Panc1 (cell line): ENCODE data around the gene ZBTB22. TPM values are rescaled to one million over a fixed set of nuclear protein-coding genes. Genes with fewer than 3 reads are reported as not detected.

Experiments
- ATAC-seq: fragments of 200-7000 bp; cut with Tn5 transposase; 2 replicates; pipeline ENCODE4 v1.9.1; 2020; ENCODE audit warnings: mild to moderate bottlenecking, moderate library complexity
- BruUV-seq: library from RNA; stranded (reverse); fragments of 400-500 nt; replicated peaks from 2 replicates; lab custom pipeline; 2021; lab: Mats Ljungman, UMichigan
- CTCF ChIA-PET: fragments of 300-600 bp; sonication (Branson Sonifier 250); formaldehyde crosslinking; loops from one replicate; lab custom pipeline; 2022; ENCODE audit warnings: antibody characterized with exemption; lab: Charles Lee
- POLR2A ChIA-PET: fragments of 300-600 bp; sonication (Branson Sonifier 250); formaldehyde crosslinking; loops from one replicate; lab custom pipeline; 2022; ENCODE audit warnings: antibody characterized with exemption; lab: Charles Lee
- DNase-seq: peaks from one replicate; pipeline ENCODE4 v3.0.0-alpha.2; 2010; ENCODE audit warnings: low read depth, low spot score
- H3K27ac ChIP-seq: 2 replicates; pipeline ENCODE4 v1.5.1; 2011; ENCODE audit warnings: mild to moderate bottlenecking, low read length, inconsistent platforms
- H3K27me3 ChIP-seq: fragments of 200-500 bp; sonication (Bioruptor generic); 2 replicates; pipeline ENCODE4 v1.6.0; 2014; ENCODE audit warnings: low read length, inconsistent platforms; ENCODE audit not compliant: control insufficient read depth, insufficient read depth
- H3K36me3 ChIP-seq: fragments of 200-500 bp; sonication (Bioruptor generic); 2 replicates; pipeline ENCODE4 v1.5.1; 2014; ENCODE audit warnings: inconsistent platforms, mild to moderate bottlenecking, low read length, moderate library complexity; ENCODE audit not compliant: control insufficient read depth, insufficient read depth
- H3K4me1 ChIP-seq: 2 replicates; pipeline ENCODE4 v1.5.1; 2011; ENCODE audit warnings: inconsistent platforms, mild to moderate bottlenecking, low read length, moderate library complexity; ENCODE audit not compliant: control insufficient read depth, insufficient read depth
- H3K4me3 ChIP-seq, 2 experiments: 2 replicates each; pipeline ENCODE4 v1.5.1; 2011 to 2012; ENCODE audit warnings: low read depth in 2 of 2, low read length in 2 of 2, mild to moderate bottlenecking in 2 of 2, inconsistent platforms in 1 of 2, moderate library complexity in 1 of 2
- H3K9me3 ChIP-seq: fragments of 200-500 bp; sonication (Bioruptor generic); 2 replicates; pipeline ENCODE4 v1.5.1; 2014; ENCODE audit warnings: low read depth, mild to moderate bottlenecking, inconsistent platforms, low read length, moderate library complexity; ENCODE audit not compliant: control insufficient read depth, insufficient read depth
- POLR2AphosphoS5 ChIP-seq: IDR thresholded peaks from 2 replicates; pipeline ENCODE4 v1.6.1; 2012; ENCODE audit warnings: mild to moderate bottlenecking, low read depth, low read length, moderate library complexity
- SIN3A ChIP-seq: IDR thresholded peaks from 2 replicates; pipeline ENCODE4 v1.6.1; 2012; ENCODE audit warnings: low read depth, mild to moderate bottlenecking, low read length, moderate library complexity, borderline replicate concordance; ENCODE audit not compliant: insufficient read depth
- TCF7L2 ChIP-seq: IDR thresholded peaks from 2 replicates; pipeline ENCODE4 v1.6.1; 2011; ENCODE audit warnings: mild to moderate bottlenecking, low read depth, low read length, inconsistent platforms
- in situ Hi-C: cut with HindIII; loops from 2 replicates; pipeline ENCODE4 v1.10.0; 2016; ENCODE audit warnings: low sequenced_read_pairs, low pct_unique_long_range_greater_than_20kb
- intact Hi-C: fragments of 100-400 bp; cut with micrococcal nuclease; formaldehyde crosslinking; loops from one replicate; pipeline ENCODE4 v1.10.0; 2022; ENCODE audit not compliant: unreplicated experiment
- total RNA-seq: library from RNA; stranded (reverse); gene quantifications from one replicate; pipeline ENCODE4 v1.2.1, GENCODE V29; 2021; ENCODE audit not compliant: unreplicated experiment
- TF ChIP-seq, protein P1 (sequence below): fragments of 450-650 bp; IDR thresholded peaks from 2 replicates; pipeline ENCODE4 v1.5.1; 2017; ENCODE audit warnings: mild to moderate bottlenecking
- TF ChIP-seq, protein P2 (sequence below), 2 experiments: IDR thresholded peaks; 2 replicates each; pipeline ENCODE4 v1.6.1; 2011 to 2012; ENCODE audit warnings: low read depth in 2 of 2, control low read depth in 1 of 2, low read length in 1 of 2, mild to moderate bottlenecking in 1 of 2, moderate library complexity in 1 of 2; ENCODE audit not compliant: insufficient read depth in 1 of 2

ZBTB22 gene
- total RNA-seq, 1 experiment from 2014 or later: 16.0 TPM

DNA sequence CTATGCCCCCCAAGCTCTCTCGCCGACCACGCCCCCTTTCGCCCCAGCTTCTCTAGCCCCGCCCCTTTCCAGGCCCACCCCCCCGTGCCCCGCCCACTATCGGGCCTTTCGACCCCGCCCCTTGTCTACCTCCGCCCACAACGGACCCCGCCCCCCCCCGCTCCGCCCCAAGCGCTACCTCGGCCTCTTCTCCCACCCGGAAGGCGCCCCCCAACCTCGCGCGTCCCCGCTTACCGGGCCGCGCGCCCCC lies 200 bp downstream of the ZBTB22 start:
- peaks cover 16% of the 10 kb centered on the region for H3K36me3 ChIP-seq
- no peak overlapping the region for H3K27ac ChIP-seq
- no peaks in the 10 kb centered on the region for H3K27me3 ChIP-seq
- peak overlapping the region; percentile 45 to 60 for H3K4me3 ChIP-seq
- ChIA-PET CTCF (interaction anchor here (0.7 to 1.4 kb wide), 4 partner anchors 13 to 109 kb away, joined by 3 to 6 read pairs (median 4); partner anchors contain the start of gene RGL2), POLR2A (interaction anchor here (0.6 to 1.1 kb wide), 3 partner anchors 18 to 102 kb away, joined by 3 to 6 read pairs (median 5); no protein-coding TSS in a partner anchor)
- DNase-seq (no peak), ATAC-seq (no peak)
- in situ Hi-C loops: no loop called here
- TF ChIP-seq, protein P1, sequence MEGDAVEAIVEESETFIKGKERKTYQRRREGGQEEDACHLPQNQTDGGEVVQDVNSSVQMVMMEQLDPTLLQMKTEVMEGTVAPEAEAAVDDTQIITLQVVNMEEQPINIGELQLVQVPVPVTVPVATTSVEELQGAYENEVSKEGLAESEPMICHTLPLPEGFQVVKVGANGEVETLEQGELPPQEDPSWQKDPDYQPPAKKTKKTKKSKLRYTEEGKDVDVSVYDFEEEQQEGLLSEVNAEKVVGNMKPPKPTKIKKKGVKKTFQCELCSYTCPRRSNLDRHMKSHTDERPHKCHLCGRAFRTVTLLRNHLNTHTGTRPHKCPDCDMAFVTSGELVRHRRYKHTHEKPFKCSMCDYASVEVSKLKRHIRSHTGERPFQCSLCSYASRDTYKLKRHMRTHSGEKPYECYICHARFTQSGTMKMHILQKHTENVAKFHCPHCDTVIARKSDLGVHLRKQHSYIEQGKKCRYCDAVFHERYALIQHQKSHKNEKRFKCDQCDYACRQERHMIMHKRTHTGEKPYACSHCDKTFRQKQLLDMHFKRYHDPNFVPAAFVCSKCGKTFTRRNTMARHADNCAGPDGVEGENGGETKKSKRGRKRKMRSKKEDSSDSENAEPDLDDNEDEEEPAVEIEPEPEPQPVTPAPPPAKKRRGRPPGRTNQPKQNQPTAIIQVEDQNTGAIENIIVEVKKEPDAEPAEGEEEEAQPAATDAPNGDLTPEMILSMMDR: no peak
- no peak for TF ChIP-seq SIN3A
- no peak for TF ChIP-seq TCF7L2
- no peak for TF ChIP-seq POLR2AphosphoS5
- TF ChIP-seq, protein P2, sequence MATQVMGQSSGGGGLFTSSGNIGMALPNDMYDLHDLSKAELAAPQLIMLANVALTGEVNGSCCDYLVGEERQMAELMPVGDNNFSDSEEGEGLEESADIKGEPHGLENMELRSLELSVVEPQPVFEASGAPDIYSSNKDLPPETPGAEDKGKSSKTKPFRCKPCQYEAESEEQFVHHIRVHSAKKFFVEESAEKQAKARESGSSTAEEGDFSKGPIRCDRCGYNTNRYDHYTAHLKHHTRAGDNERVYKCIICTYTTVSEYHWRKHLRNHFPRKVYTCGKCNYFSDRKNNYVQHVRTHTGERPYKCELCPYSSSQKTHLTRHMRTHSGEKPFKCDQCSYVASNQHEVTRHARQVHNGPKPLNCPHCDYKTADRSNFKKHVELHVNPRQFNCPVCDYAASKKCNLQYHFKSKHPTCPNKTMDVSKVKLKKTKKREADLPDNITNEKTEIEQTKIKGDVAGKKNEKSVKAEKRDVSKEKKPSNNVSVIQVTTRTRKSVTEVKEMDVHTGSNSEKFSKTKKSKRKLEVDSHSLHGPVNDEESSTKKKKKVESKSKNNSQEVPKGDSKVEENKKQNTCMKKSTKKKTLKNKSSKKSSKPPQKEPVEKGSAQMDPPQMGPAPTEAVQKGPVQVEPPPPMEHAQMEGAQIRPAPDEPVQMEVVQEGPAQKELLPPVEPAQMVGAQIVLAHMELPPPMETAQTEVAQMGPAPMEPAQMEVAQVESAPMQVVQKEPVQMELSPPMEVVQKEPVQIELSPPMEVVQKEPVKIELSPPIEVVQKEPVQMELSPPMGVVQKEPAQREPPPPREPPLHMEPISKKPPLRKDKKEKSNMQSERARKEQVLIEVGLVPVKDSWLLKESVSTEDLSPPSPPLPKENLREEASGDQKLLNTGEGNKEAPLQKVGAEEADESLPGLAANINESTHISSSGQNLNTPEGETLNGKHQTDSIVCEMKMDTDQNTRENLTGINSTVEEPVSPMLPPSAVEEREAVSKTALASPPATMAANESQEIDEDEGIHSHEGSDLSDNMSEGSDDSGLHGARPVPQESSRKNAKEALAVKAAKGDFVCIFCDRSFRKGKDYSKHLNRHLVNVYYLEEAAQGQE (IDR thresholded peaks at IDR 0.05; ENCODE audit: insufficient read depth in 1 of 2, low read depth in 2 of 2, low read length in 1 of 2): no peak
- no peaks in the 10 kb centered on the region for H3K9me3 ChIP-seq
- peaks cover 55% of the 10 kb centered on the region for H3K4me1 ChIP-seq
- BruUV-seq: no TSS peak
- intact Hi-C loops: no loop called here

- in situ Hi-C loops: no loop called here
- ATAC-seq (no peak), DNase-seq (no peak)
- intact Hi-C loops: no loop called here
- no TSS peak for BruUV-seq
- Histone ChIP-seq H3K27ac (peak overlapping the region; percentile 72), H3K9me3 (no peaks in the 10 kb centered on the region), H3K27me3 (no peaks in the 10 kb centered on the region), H3K4me3 (peak overlapping the region; percentile 25 to 45), H3K36me3 (peaks cover 16% of the 10 kb centered on the region), H3K4me1 (peaks cover 58% of the 10 kb centered on the region)
- TF ChIP-seq SIN3A (no peak), TCF7L2 (no peak), POLR2AphosphoS5 (no peak)
- TF ChIP-seq, protein P1: no peak
- TF ChIP-seq, protein P2 (IDR thresholded peaks at IDR 0.05; ENCODE audit: insufficient read depth in 1 of 2, low read depth in 2 of 2, low read length in 1 of 2): no peak
- POLR2A ChIA-PET: interaction anchor here (0.6 to 1.1 kb wide), 2 partner anchors 17 to 25 kb away, joined by 5 to 6 read pairs; no protein-coding TSS in a partner anchor
- CTCF ChIA-PET: interaction anchor here (0.6 to 1.4 kb wide), 3 partner anchors 13 to 28 kb away, joined by 4 to 6 read pairs (median 5); partner anchors contain the start of gene RGL2
These were observed 733 bp downstream of the ZBTB22 start for GRCh38 chr6:33316603-33317418.
